OCI-LY1 (cell line): ENCODE results near the gene AKT2.

Source experiments
- H2AFZ ChIP-seq: fragments of 200-600 bp; sonication (generic), shearing (Covaris generic); 2 replicates; pipeline ENCODE4 v1.6.0; 2014; ENCODE audit warnings: antibody characterized with exemption, mild to moderate bottlenecking, low read length
- H3F3A ChIP-seq: fragments of 200-600 bp; sonication (generic), shearing (Covaris generic); 2 replicates; pipeline ENCODE4 v1.6.0; 2014; ENCODE audit warnings: mild to moderate bottlenecking, antibody characterized with exemption, low read length, moderate library complexity; ENCODE audit not compliant: insufficient read depth
- H3K27ac ChIP-seq: fragments of 200-600 bp; sonication (generic); 2 replicates; pipeline ENCODE4 v1.5.1; 2014; ENCODE audit warnings: low read length, mixed run types, mild to moderate bottlenecking, low read depth; ENCODE audit not compliant: poor library complexity, severe bottlenecking
- H3K27me3 ChIP-seq: fragments of 200-600 bp; sonication (generic); 2 replicates; pipeline ENCODE4 v1.6.0; 2014; ENCODE audit warnings: antibody characterized with exemption, mild to moderate bottlenecking, low read length, moderate library complexity; ENCODE audit not compliant: insufficient read depth
- H3K36me3 ChIP-seq: fragments of 200-600 bp; sonication (generic); 2 replicates; pipeline ENCODE4 v1.6.1; 2014; ENCODE audit warnings: mild to moderate bottlenecking, antibody characterized with exemption, low read length, moderate library complexity, mixed read lengths; ENCODE audit not compliant: insufficient read depth
- H3K4me1 ChIP-seq: fragments of 200-600 bp; sonication (generic); 2 replicates; pipeline ENCODE4 v1.5.1; 2014; ENCODE audit warnings: mild to moderate bottlenecking, low read length, moderate library complexity; ENCODE audit not compliant: insufficient read depth, severe bottlenecking
- H3K4me2 ChIP-seq: fragments of 200-600 bp; sonication (generic), shearing (Covaris generic); 2 replicates; pipeline ENCODE4 v1.6.1; 2014; ENCODE audit warnings: low read length
- H3K4me3 ChIP-seq: fragments of 200-600 bp; sonication (generic); 2 replicates; pipeline ENCODE4 v1.5.1; 2014; ENCODE audit warnings: low read length, low read depth, mild to moderate bottlenecking, mixed read lengths; ENCODE audit not compliant: poor library complexity, severe bottlenecking
- H3K79me2 ChIP-seq: fragments of 200-600 bp; shearing (Covaris generic); 2 replicates; pipeline ENCODE4 v1.6.1; 2016; ENCODE audit warnings: mixed run types, low read length, mixed read lengths; ENCODE audit not compliant: insufficient read depth
- H3K9ac ChIP-seq: fragments of 200-600 bp; sonication (generic), shearing (Covaris generic); 2 replicates; pipeline ENCODE4 v1.6.1; 2014; ENCODE audit warnings: mild to moderate bottlenecking, low read length, mixed read lengths
- H3K9me2 ChIP-seq: fragments of 200-600 bp; sonication (generic), shearing (Covaris generic); 2 replicates; pipeline ENCODE4 v1.6.1; 2014; ENCODE audit warnings: low read depth, mild to moderate bottlenecking, low read length, mixed read lengths
- H3K9me3 ChIP-seq: fragments of 200-600 bp; shearing (Covaris generic); 2 replicates; pipeline ENCODE4 v1.6.1; 2014; ENCODE audit warnings: low read length, mixed read lengths
- H4K20me1 ChIP-seq: fragments of 200-600 bp; sonication (generic), shearing (Covaris generic); 2 replicates; pipeline ENCODE4 v1.6.0; 2016; ENCODE audit warnings: mild to moderate bottlenecking, low read length; ENCODE audit not compliant: insufficient read depth
- EZH2 ChIP-seq: fragments of 200-600 bp; sonication (generic), shearing (Covaris generic); IDR thresholded peaks from 2 replicates; pipeline ENCODE4 v1.8.0; 2017; ENCODE audit warnings: borderline replicate concordance, mixed run types, mild to moderate bottlenecking, antibody characterized with exemption, low read length, moderate library complexity, mixed read lengths
- TF ChIP-seq, protein P1 (sequence below): fragments of 200-600 bp; sonication (generic), shearing (Covaris generic); IDR thresholded peaks from 2 replicates; pipeline ENCODE4 v1.5.1; 2017; ENCODE audit warnings: mild to moderate bottlenecking, antibody characterized with exemption, low read length, moderate library complexity, mixed read lengths

The AKT2 gene

GRCh38 chr19:40274585-40275544 is 10.3 kb downstream of the AKT2 start:
- Histone ChIP-seq H3K9ac (peak overlapping the region; percentile 63), H4K20me1 (no peaks in the 10 kb centered on the region), H3F3A (no peaks in the 10 kb centered on the region), H3K79me2 (peaks cover 87% of the 10 kb centered on the region), H2AFZ (no peak overlapping the region), H3K9me2 (no peaks in the 10 kb centered on the region), H3K27ac (peak overlapping the region; percentile 70), H3K27me3 (no peaks in the 10 kb centered on the region), H3K36me3 (peaks cover 17% of the 10 kb centered on the region), H3K4me3 (peak overlapping the region; percentile 50), H3K4me2 (peak overlapping the region; percentile 69), H3K4me1 (peaks cover 52% of the 10 kb centered on the region), H3K9me3 (no peaks in the 10 kb centered on the region)
- no peak for TF ChIP-seq EZH2
- TF ChIP-seq, protein P1, sequence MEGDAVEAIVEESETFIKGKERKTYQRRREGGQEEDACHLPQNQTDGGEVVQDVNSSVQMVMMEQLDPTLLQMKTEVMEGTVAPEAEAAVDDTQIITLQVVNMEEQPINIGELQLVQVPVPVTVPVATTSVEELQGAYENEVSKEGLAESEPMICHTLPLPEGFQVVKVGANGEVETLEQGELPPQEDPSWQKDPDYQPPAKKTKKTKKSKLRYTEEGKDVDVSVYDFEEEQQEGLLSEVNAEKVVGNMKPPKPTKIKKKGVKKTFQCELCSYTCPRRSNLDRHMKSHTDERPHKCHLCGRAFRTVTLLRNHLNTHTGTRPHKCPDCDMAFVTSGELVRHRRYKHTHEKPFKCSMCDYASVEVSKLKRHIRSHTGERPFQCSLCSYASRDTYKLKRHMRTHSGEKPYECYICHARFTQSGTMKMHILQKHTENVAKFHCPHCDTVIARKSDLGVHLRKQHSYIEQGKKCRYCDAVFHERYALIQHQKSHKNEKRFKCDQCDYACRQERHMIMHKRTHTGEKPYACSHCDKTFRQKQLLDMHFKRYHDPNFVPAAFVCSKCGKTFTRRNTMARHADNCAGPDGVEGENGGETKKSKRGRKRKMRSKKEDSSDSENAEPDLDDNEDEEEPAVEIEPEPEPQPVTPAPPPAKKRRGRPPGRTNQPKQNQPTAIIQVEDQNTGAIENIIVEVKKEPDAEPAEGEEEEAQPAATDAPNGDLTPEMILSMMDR: no peak

DNA sequence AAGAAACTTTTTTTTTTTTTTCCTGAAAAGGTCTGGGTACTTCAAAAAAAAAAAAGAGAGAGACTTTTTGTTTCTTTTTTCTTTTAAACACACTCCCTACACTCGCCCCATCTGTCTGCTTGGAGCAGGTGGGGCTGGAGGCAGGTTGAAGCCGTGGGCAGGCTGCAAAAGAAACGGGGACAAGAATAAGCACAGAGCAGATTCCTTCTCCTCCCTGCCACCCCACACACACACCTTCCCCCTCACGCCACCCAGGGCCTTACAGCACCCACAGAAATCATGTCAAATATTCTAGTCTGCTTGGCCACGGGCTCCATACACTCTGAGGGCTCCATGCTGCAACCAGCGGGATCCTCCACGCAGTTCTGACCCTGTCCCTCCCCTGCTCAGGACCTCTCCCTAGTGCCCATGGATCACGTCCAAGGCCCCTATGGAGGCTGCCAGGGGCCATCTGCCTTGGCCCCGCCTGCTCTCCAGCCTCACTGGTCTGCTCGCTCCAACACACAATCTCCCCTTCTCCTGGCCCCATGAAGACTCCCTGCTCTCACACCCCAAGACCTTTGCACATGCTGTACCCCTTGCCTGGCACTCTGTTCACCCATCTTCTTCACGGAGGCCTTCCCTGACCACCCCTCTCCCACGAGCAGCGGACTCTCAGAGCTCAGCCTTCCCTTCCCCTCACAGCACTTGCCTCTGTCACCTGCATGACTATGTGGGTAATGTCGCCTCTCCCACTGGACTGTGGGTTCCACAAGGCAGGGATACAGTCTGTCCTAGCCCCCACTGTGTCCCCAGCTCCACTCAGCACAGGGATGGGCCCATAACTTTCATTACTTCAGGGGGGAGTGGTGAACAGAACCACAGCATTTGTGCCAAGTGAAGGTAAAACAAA is 11.4 kb downstream of the AKT2 start:
- no peak overlapping the region; the same call in 1 of the 2 replicates for H3K9ac ChIP-seq
- no peaks in the 10 kb centered on the region for H3F3A ChIP-seq
- H3K9me2 ChIP-seq: no peaks in the 10 kb centered on the region
- no peak overlapping the region for H2AFZ ChIP-seq
- H3K9me3 ChIP-seq: no peaks in the 10 kb centered on the region
- H3K4me2 ChIP-seq: no peak overlapping the region; the same call in 1 of the 2 replicates
- peaks cover 78% of the 10 kb centered on the region for H3K79me2 ChIP-seq
- no peaks in the 10 kb centered on the region for H3K27me3 ChIP-seq
- H3K27ac ChIP-seq: peak overlapping the region; percentile 70
- H4K20me1 ChIP-seq: no peaks in the 10 kb centered on the region
- H3K36me3 ChIP-seq: peaks cover 23% of the 10 kb centered on the region
- no peak overlapping the region for H3K4me3 ChIP-seq
- no peak for TF ChIP-seq EZH2
- TF ChIP-seq, protein P1: no peak
- peaks cover 41% of the 10 kb centered on the region for H3K4me1 ChIP-seq

GRCh38 chr19:40272261-40272660 is 12.9 kb downstream of the AKT2 start:
- Histone ChIP-seq H3K9ac (no peak overlapping the region), H2AFZ (no peak overlapping the region), H3K27me3 (no peaks in the 10 kb centered on the region), H3K4me3 (no peak overlapping the region), H3K27ac (no peak overlapping the region), H3K9me3 (no peaks in the 10 kb centered on the region), H3K9me2 (no peaks in the 10 kb centered on the region), H3K79me2 (peaks cover 75% of the 10 kb centered on the region), H4K20me1 (no peaks in the 10 kb centered on the region), H3K36me3 (peaks cover 25% of the 10 kb centered on the region), H3K4me2 (no peak overlapping the region), H3F3A (no peaks in the 10 kb centered on the region), H3K4me1 (peaks cover 35% of the 10 kb centered on the region)
- TF ChIP-seq EZH2: no peak
- TF ChIP-seq, protein P1: no peak
